ENCODE measurements around the gene HOXD8.

HOXD8 gene

DNA sequence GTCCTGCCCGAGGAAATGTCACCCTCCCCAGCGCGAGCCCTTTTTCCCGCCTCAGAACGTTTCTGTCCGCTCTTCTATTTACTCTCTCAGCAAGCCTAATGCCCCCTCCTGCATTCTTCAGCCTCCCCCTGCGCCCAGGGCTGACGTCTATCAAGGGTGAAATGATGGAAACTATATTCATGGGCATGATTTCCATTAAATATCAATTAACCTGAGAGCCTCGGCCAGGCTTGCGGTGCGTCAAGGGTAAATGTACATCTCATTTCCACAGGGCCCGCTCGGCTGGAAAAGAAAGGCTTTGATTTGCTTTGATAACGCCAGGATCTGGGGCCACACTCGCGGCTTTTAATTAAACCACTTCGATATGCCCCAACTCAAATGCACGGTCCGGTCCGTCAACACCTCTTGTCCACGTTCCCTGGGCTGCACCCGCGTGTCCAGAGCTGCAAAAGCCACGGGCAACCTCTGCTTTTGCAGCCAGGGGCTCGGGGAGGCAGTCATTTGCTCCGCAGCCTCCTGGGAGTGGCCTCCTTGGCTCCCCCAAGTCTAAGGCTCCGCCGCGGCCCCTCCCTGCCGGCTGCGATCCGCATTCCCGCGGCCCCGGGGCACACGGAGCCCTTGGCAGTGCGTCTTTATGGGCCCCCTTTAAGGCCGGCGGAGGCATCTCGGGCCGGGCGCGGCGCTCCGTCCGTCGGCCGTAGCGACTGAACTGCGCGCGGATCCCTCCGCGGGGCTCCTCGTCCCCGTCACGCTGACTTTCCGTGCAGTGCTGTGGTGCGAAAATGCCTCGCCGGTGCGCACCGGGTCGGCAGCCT lies at the start of gene HOXD8:
Gene HOXD8 (plus strand): TSS at position 724 of the 815 bp plus-strand sequence. CDS start 662 bp downstream, outside the sequence.
- ChIA-PET POLR2A (interaction anchor here (0.5 to 1.0 kb wide), 2 partner anchors 505 to 553 kb away, joined by 3 to 5 read pairs; no protein-coding TSS in a partner anchor), CTCF (interaction anchor here (3.0 to 30.2 kb wide), 8 partner anchors 10 to 1019 kb away, joined by 14 to 1421 read pairs (median 100); partner anchors contain the start of gene HOXD10)
- H3K4me3 ChIP-seq (ENCODE audit: low read depth, low read length), result peak within 1 kb of the TSS; percentile 62
- DNase-seq (ENCODE audit: low read depth, low spot score), result peak; percentile 49
- no peak for TF ChIP-seq CTCF (IDR thresholded peaks at IDR 0.05; ENCODE audit: insufficient read depth, low read length, missing control alignments)

DNA sequence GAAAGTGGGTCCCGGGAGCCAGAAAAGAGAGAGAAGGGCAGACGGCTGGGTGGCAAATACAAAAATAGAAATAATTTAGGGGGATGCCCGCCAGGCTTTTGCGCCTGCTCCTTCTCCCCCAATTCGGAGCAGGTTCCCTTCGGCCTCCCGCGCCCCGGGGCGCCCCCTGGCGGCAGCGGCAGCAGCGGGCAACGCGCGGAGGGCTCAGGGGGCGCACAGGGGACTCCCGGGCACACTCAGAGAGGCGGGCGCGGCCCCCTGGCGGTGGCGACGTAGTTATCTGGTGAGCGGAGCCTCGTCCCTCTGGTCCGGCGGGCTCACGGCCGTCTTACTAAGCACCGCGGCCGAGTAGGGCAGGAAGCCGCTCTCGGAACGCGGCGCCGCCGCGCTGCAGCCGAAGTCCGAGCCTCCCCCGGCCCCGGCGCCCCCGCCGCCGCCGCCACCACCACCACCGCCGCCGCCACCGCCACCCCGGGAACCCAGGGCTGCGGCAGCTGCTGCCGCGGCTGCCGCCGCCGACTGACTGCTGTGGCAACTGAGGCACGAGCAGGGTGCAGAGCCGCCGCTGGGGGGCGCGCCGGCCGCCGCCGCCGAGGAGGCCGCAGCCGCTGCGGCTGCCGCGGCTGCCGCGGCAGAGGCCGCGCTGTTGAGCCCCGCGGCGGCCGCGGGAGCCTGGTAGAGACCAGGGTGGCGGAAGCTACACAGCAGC lies 49.5 kb upstream of the HOXD8 start:
- no peak for DNase-seq (ENCODE audit: low read depth, low spot score)
- POLR2A ChIA-PET, result no interaction called here
- CTCF ChIA-PET, result interaction anchor here (0.8 to 7.9 kb wide), 14 partner anchors 9 to 721 kb away, joined by 3 to 115 read pairs (median 4); partner anchors contain the start of gene LNPK
- TF ChIP-seq CTCF (IDR thresholded peaks at IDR 0.05; ENCODE audit: insufficient read depth, low read length, missing control alignments), result peak; percentile 72
- H3K4me3 ChIP-seq (ENCODE audit: low read depth, low read length), result no peak overlapping the region

GRCh38 chr2:176080540-176081375 lies 48.7 kb upstream of the HOXD8 start:
- no peak for TF ChIP-seq CTCF (IDR thresholded peaks at IDR 0.05; ENCODE audit: insufficient read depth, low read length, missing control alignments)
- DNase-seq (ENCODE audit: low read depth, low spot score), result no peak
- CTCF ChIA-PET, result interaction anchor here (0.8 to 7.9 kb wide), 11 partner anchors 8 to 721 kb away, joined by 3 to 115 read pairs (median 3); partner anchors contain the start of gene LNPK
- POLR2A ChIA-PET, result no interaction called here
- no peak overlapping the region for H3K4me3 ChIP-seq (ENCODE audit: low read depth, low read length)

DNA sequence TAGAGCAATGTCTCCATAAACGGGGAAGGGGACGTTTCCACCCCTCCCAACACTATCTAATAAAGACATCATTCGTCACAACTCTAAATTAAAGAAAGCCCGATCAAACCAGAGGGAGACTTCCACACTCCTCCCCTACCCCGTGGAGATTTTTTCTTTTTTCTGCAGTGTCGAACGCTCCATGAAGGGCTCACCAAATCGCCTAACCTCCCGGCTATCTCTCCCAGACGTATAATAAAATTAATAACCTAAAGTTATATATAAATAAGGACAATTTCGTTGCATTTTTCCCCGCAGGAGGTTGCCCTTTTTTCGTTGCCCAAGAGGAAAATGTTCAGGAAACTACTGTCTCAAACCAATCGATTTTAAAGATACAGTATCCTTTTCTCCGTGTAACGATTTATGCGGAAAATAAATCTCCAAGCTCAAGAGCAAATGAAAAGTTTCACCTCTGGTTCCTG lies 48.1 kb upstream of the HOXD8 start:
- no peak for TF ChIP-seq CTCF (IDR thresholded peaks at IDR 0.05; ENCODE audit: insufficient read depth, low read length, missing control alignments)
- DNase-seq (ENCODE audit: low read depth, low spot score), result no peak
- CTCF ChIA-PET, result interaction anchor here (0.9 to 7.9 kb wide), 7 partner anchors 8 to 722 kb away, joined by 3 to 115 read pairs (median 5); no protein-coding TSS in a partner anchor
- POLR2A ChIA-PET, result no interaction called here
- H3K4me3 ChIP-seq (ENCODE audit: low read depth, low read length), result no peak overlapping the region

DNA sequence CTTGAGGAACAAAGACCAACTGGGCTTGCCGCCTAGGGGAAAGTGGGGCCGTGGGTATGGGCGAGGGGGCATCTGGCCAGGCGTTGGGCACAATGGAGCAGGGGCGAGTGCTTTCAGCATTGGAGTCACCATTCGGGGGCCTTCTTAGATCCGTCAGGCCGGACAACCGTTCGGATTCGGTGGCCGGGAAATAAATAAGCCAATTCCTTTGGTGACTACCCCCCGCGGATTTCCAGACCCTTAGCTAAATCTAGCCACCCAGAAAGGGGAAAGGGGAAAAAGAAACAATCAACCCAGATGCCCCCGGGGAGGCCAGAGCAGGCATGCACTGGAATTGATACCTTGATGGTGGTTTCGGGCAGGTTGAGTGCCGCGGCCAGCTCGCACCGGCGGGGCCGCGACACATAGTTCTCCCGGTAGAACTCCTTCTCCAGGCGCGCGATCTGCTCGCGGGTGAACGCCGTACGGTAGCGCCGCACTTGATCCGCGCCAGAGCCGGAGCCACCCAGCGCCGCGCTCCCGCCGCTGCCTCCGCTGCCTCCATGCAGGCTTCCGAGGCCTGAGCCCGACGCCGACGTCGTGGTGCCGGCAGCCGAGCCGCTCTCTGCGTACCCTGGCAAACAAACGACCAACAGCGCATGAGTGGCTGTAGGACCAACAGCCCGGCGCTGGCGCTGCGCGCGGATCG lies 47.5 kb upstream of the HOXD8 start:
- H3K4me3 ChIP-seq (ENCODE audit: low read depth, low read length), result no peak overlapping the region
- ChIA-PET POLR2A (no interaction called here), CTCF (interaction anchor here (0.8 to 7.9 kb wide), 7 partner anchors 8 to 714 kb away, joined by 3 to 115 read pairs (median 5); no protein-coding TSS in a partner anchor)
- DNase-seq (ENCODE audit: low read depth, low spot score), result no peak
- no peak for TF ChIP-seq CTCF (IDR thresholded peaks at IDR 0.05; ENCODE audit: insufficient read depth, low read length, missing control alignments)

Data from AG04449 (cell line).